MCF 10A (cell line): ENCODE data around the gene FBXW11. TPM values are rescaled to one million over a fixed set of nuclear protein-coding genes. Genes with fewer than 3 reads are reported as not detected.

Experiments
- BruUV-seq: library from RNA; stranded (reverse); fragments of 400-500 nt; replicated peaks from 2 replicates; lab custom pipeline; 2021; lab: Mats Ljungman, UMichigan
- CTCF ChIA-PET: fragments of 300-600 bp; sonication (Branson Sonifier 250); formaldehyde crosslinking; extraction: SDS; loops from one replicate; lab custom pipeline; 2021; ENCODE audit warnings: antibody characterized with exemption, inconsistent platforms; lab: Yijun Ruan, JAX
- POLR2A ChIA-PET: fragments of 300-600, 350-650 bp; sonication (Branson Sonifier 250); formaldehyde crosslinking; extraction: SDS; loops from one replicate; lab custom pipeline; 2020; ENCODE audit warnings: antibody characterized with exemption, inconsistent platforms; lab: Yijun Ruan, JAX
- DNase-seq: peaks from one replicate; pipeline ENCODE4 v3.0.0-alpha.2; 2018; ENCODE audit not compliant: unreplicated experiment
- H3K27ac Mint-ChIP-seq: one replicate; pipeline ENCODE4 v1.8.0; 2022; ENCODE audit warnings: mild to moderate bottlenecking, low read depth, mixed read lengths; ENCODE audit not compliant: unreplicated experiment
- H3K27me3 Mint-ChIP-seq: one replicate; pipeline ENCODE4 v1.8.0; 2022; ENCODE audit warnings: mixed read lengths; ENCODE audit not compliant: insufficient read depth, unreplicated experiment
- H3K36me3 Mint-ChIP-seq: one replicate; pipeline ENCODE4 v1.8.0; 2022; ENCODE audit warnings: mild to moderate bottlenecking, moderate library complexity, mixed read lengths; ENCODE audit not compliant: insufficient read depth, unreplicated experiment
- H3K4me1 Mint-ChIP-seq: one replicate; pipeline ENCODE4 v1.8.0; 2022; ENCODE audit warnings: mixed read lengths; ENCODE audit not compliant: insufficient read depth, unreplicated experiment
- H3K4me3 Mint-ChIP-seq: one replicate; pipeline ENCODE4 v1.8.0; 2022; ENCODE audit warnings: mild to moderate bottlenecking, moderate library complexity, mixed read lengths; ENCODE audit not compliant: unreplicated experiment
- H3K9me3 Mint-ChIP-seq: one replicate; pipeline ENCODE4 v1.8.0; 2022; ENCODE audit warnings: mixed read lengths; ENCODE audit not compliant: unreplicated experiment
- CTCF ChIP-seq: fragments of 200-600 bp; IDR thresholded peaks from one replicate; pipeline ENCODE4 v1.8.0; 2022; ENCODE audit warnings: antibody characterized with exemption, mild to moderate bottlenecking; ENCODE audit not compliant: unreplicated experiment
- intact Hi-C: fragments of 100-400 bp; cut with micrococcal nuclease; formaldehyde crosslinking; loops from 2 replicates; pipeline ENCODE4 v1.14.1; 2022
- total RNA-seq: library from RNA; stranded (reverse); gene quantifications from 2 replicates; pipeline ENCODE4 v1.2.3, GENCODE V29; 2022

Gene FBXW11
- total RNA-seq, 1 experiment from 2014 or later: 64.7 TPM

DNA sequence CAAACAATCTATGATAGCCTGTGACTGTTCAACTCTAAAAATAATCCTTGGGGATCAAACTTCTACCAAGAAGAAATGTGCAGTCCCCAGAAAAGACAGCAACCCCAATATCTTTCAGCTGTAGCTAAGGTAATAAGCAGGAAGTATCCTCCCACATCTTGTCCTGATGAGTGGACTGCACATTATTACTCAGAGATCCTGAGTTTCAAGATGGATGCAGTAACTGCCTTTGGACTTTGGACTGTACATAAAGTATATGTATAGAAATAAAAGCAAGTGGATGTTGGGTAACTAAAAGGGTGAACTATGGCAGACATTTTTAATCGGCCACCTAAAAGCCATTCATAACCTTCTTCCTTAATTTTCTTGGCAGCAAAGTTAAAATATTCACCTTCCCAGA is 175.8 kb downstream of the FBXW11 start:
- H3K27me3 Mint-ChIP-seq: no peaks in the 10 kb centered on the region
- peaks cover 7% of the 10 kb centered on the region for H3K36me3 Mint-ChIP-seq
- CTCF ChIA-PET: no interaction called here
- intact Hi-C loops: no loop called here
- BruUV-seq: no TSS peak
- POLR2A ChIA-PET: no interaction called here
- H3K27ac Mint-ChIP-seq: no peak overlapping the region
- H3K4me3 Mint-ChIP-seq: no peak overlapping the region
- H3K9me3 Mint-ChIP-seq: peaks cover 22% of the 10 kb centered on the region
- no peak for DNase-seq
- TF ChIP-seq CTCF: no peak
- H3K4me1 Mint-ChIP-seq: no peaks in the 10 kb centered on the region

DNA sequence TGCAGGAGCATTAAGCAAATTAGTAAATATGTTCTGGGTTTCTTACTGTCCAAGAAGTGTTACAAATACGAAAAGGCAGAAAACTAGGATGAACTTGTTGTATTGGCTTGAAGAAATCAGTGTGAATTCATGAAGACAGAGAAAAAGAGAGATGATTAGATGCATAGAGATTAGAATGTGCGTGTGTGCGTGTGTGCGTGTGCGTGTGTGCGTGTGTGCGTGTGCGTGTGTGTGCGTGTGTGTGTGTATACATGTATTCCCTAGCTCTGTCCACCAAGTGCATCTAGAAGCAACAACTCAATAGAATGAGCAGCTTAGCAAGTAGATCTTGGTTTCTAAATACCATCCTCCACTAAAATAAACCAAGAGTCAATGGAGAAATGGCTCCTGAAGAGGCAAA is 179.3 kb downstream of the FBXW11 start:
- intact Hi-C loops: no loop called here
- Mint-ChIP-seq H3K27ac (no peak overlapping the region), H3K4me3 (no peak overlapping the region), H3K9me3 (peaks cover 33% of the 10 kb centered on the region), H3K36me3 (no peaks in the 10 kb centered on the region), H3K27me3 (no peaks in the 10 kb centered on the region), H3K4me1 (no peaks in the 10 kb centered on the region)
- POLR2A ChIA-PET: no interaction called here
- no peak for TF ChIP-seq CTCF
- no peak for DNase-seq
- no TSS peak for BruUV-seq
- CTCF ChIA-PET: no interaction called here

GRCh38 chr5:171826132-171826531 is 180.3 kb downstream of the FBXW11 start:
- POLR2A ChIA-PET: interaction anchor here (0.9 kb wide), 1 partner anchor 12 kb away, joined by 4 read pairs; no protein-coding TSS in a partner anchor
- Mint-ChIP-seq H3K27ac (no peak overlapping the region), H3K4me3 (no peak overlapping the region), H3K27me3 (no peaks in the 10 kb centered on the region), H3K36me3 (no peaks in the 10 kb centered on the region), H3K4me1 (no peaks in the 10 kb centered on the region), H3K9me3 (peaks cover 22% of the 10 kb centered on the region)
- intact Hi-C loops: no loop called here
- BruUV-seq: no TSS peak
- no peak for DNase-seq
- CTCF ChIA-PET: interaction anchor here (1.2 kb wide), 1 partner anchor 408 kb away, joined by 3 read pairs; no protein-coding TSS in a partner anchor
- TF ChIP-seq CTCF: no peak

- intact Hi-C loops: no loop called here
- H3K9me3 Mint-ChIP-seq: peaks cover 19% of the 10 kb centered on the region
- no peak overlapping the region for H3K27ac Mint-ChIP-seq
- H3K4me1 Mint-ChIP-seq: no peaks in the 10 kb centered on the region
- no peaks in the 10 kb centered on the region for H3K36me3 Mint-ChIP-seq
- no peak for DNase-seq
- no peak overlapping the region for H3K4me3 Mint-ChIP-seq
- no TSS peak for BruUV-seq
- TF ChIP-seq CTCF: no peak
- no peaks in the 10 kb centered on the region for H3K27me3 Mint-ChIP-seq
- ChIA-PET POLR2A (no interaction called here), CTCF (interaction anchor here (1.2 kb wide), 1 partner anchor 407 kb away, joined by 3 read pairs; no protein-coding TSS in a partner anchor)
Measured at GRCh38 chr5:171825051-171825450, 181.4 kb downstream of the FBXW11 start.
